Tibial nerve (tissue), 4 donors: Measurements from ENCODE around the gene DDX19B. TPM values are rescaled to one million over a fixed set of nuclear protein-coding genes. Genes with fewer than 3 reads are reported as not detected.
"Not testable (repeated sequence)": the region's sequence is repeated elsewhere in the genome, so short reads cannot be mapped to it uniquely, and the experiment has no call there.

ENCODE experiments used
- DNase-seq, 2 donors: peaks; one replicate each; pipeline ENCODE4 v3.0.0-alpha.2; 2019; ENCODE audit warnings: low spot score in 2 of 2
- H3K27ac ChIP-seq, 4 donors: fragments of 200-600 bp; sonication (generic) in 3 of 4; one replicate each; pipeline ENCODE4 v1.5.1; 2017 to 2019; ENCODE audit warnings: mild to moderate bottlenecking in 1 of 4
- H3K27me3 ChIP-seq, 2 donors: fragments of 200-600 bp; sonication (generic) in 1 of 2; one replicate each; pipeline versions ENCODE4 v1.5.1 to v1.6.0; 2017 to 2019
- H3K36me3 ChIP-seq, 3 donors: fragments of 200-600 bp; sonication (generic); one replicate each; pipeline ENCODE4 v1.5.1; 2018 to 2019
- H3K4me1 ChIP-seq, 4 donors: fragments of 200-600 bp; sonication (generic) in 3 of 4; one replicate each; pipeline ENCODE4 v1.5.1; 2017 to 2019
- H3K4me3 ChIP-seq, 4 donors: fragments of 200-600 bp; sonication (generic) in 3 of 4; one replicate each; pipeline ENCODE4 v1.5.1; 2017 to 2019; ENCODE audit warnings: mild to moderate bottlenecking in 1 of 4, moderate library complexity in 1 of 4
- H3K9me3 ChIP-seq, 4 donors: fragments of 200-600 bp; sonication (generic) in 3 of 4; one replicate each; pipeline ENCODE4 v1.5.1; 2017 to 2019
- EP300 ChIP-seq, 2 donors: sonication (generic); formaldehyde crosslinking; IDR thresholded peaks; one replicate each; pipeline ENCODE4 v1.6.1; 2017; ENCODE audit warnings: antibody characterized with exemption in 2 of 2, mild to moderate bottlenecking in 1 of 2
- POLR2A ChIP-seq, 2 donors: fragments of 450-650 bp; IDR thresholded peaks; one replicate each; pipeline ENCODE4 v1.6.1; 2017; ENCODE audit warnings: antibody characterized with exemption in 2 of 2, mild to moderate bottlenecking in 2 of 2, moderate library complexity in 2 of 2
- WGBS, 2 donors: methylation state at CpG; one replicate each; pipeline ENCODE4 v1.1.5; 2018; 5-methylcytosine and 5-hydroxymethylcytosine counted together
- total RNA-seq, 4 donors: library from RNA; depleted of rRNA; stranded (reverse); fragments of >200 nt; gene quantifications; one replicate each; pipeline ENCODE4 v1.1.0, GENCODE V29; 2016
- TF ChIP-seq, protein P1 (sequence below), 5 experiments: fragments of 200-600 bp in 3 of 5; fragments of 450-650 bp in 2 of 5; sonication (generic) in 3 of 5; IDR thresholded peaks; one replicate each; pipeline ENCODE4 v1.5.1; 2016 to 2019; ENCODE audit warnings: antibody characterized with exemption in 5 of 5, mild to moderate bottlenecking in 3 of 5, moderate library complexity in 2 of 5

DDX19B gene
- total RNA-seq, 4 donors from 2014 or later: 27.8 to 57.6 (median 30.4) TPM

GRCh38 chr16:70301121-70301520 is 2.1 kb downstream of the DDX19B start:
- Histone ChIP-seq H3K4me3 (no peak overlapping the region), H3K27me3 (no peaks in the 10 kb centered on the region), H3K9me3 (peaks cover 0 to 26% (median 0%) of the 10 kb centered on the region in 4 donors), H3K36me3 (peaks cover 0 to 40% (median 0%) of the 10 kb centered on the region in 3 donors), H3K4me1 (peaks cover 0 to 18% (median 3%) of the 10 kb centered on the region in 4 donors), H3K27ac (no peak overlapping the region)
- 97 to 100% methylated on average over 1 of the region's 1 CpG for WGBS, 2 donors
- TF ChIP-seq POLR2A (IDR thresholded peaks at IDR 0.05): no peak
- TF ChIP-seq EP300 (IDR thresholded peaks at IDR 0.05): no peak
- TF ChIP-seq, protein P1, sequence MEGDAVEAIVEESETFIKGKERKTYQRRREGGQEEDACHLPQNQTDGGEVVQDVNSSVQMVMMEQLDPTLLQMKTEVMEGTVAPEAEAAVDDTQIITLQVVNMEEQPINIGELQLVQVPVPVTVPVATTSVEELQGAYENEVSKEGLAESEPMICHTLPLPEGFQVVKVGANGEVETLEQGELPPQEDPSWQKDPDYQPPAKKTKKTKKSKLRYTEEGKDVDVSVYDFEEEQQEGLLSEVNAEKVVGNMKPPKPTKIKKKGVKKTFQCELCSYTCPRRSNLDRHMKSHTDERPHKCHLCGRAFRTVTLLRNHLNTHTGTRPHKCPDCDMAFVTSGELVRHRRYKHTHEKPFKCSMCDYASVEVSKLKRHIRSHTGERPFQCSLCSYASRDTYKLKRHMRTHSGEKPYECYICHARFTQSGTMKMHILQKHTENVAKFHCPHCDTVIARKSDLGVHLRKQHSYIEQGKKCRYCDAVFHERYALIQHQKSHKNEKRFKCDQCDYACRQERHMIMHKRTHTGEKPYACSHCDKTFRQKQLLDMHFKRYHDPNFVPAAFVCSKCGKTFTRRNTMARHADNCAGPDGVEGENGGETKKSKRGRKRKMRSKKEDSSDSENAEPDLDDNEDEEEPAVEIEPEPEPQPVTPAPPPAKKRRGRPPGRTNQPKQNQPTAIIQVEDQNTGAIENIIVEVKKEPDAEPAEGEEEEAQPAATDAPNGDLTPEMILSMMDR (IDR thresholded peaks at IDR 0.05): no peak
- DNase-seq: no peak

GRCh38 chr16:70302745-70303144 is 3.8 kb downstream of the DDX19B start:
- peaks cover 0 to 26% (median 0%) of the 10 kb centered on the region in 4 donors for H3K9me3 ChIP-seq
- no peak for DNase-seq
- H3K4me3 ChIP-seq: no peak overlapping the region
- no peaks in the 10 kb centered on the region for H3K27me3 ChIP-seq
- H3K4me1 ChIP-seq: peaks cover 0 to 18% (median 3%) of the 10 kb centered on the region in 4 donors
- H3K36me3 ChIP-seq: peaks cover 0 to 40% (median 0%) of the 10 kb centered on the region in 3 donors
- 68 to 72% methylated on average over 1 of the region's 1 CpG for WGBS, 2 donors
- TF ChIP-seq EP300 (IDR thresholded peaks at IDR 0.05): no peak
- TF ChIP-seq POLR2A (IDR thresholded peaks at IDR 0.05): no peak
- TF ChIP-seq, protein P1 (IDR thresholded peaks at IDR 0.05): no peak
- no peak overlapping the region for H3K27ac ChIP-seq

- Histone ChIP-seq H3K27me3 (no peaks in the 10 kb centered on the region), H3K4me1 (peaks cover 0 to 6% (median 0%) of the 10 kb centered on the region in 4 donors), H3K9me3 (peaks cover 0 to 26% (median 0%) of the 10 kb centered on the region in 4 donors), H3K36me3 (peaks cover 0 to 40% (median 0%) of the 10 kb centered on the region in 3 donors), H3K27ac (no peak overlapping the region), H3K4me3 (no peak overlapping the region)
- 66 to 76% methylated on average over 3 of the region's 3 CpGs for WGBS, 2 donors
- TF ChIP-seq POLR2A (IDR thresholded peaks at IDR 0.05): no peak
- DNase-seq: no peak
These were observed 6.0 kb downstream of the DDX19B start for GRCh38 chr16:70304892-70305448.

- WGBS, 2 donors: 90 to 93% methylated on average over 2 of the region's 2 CpGs
- Histone ChIP-seq H3K27me3 (no peaks in the 10 kb centered on the region), H3K4me3 (no peak overlapping the region), H3K27ac (no peak overlapping the region), H3K4me1 (peaks cover 0 to 4% (median 0%) of the 10 kb centered on the region in 4 donors), H3K9me3 (peaks cover 0 to 11% (median 0%) of the 10 kb centered on the region in 4 donors), H3K36me3 (peaks cover 0 to 23% (median 0%) of the 10 kb centered on the region in 3 donors)
- DNase-seq: no peak
- TF ChIP-seq, protein P1 (IDR thresholded peaks at IDR 0.05): no peak
- TF ChIP-seq POLR2A (IDR thresholded peaks at IDR 0.05) (no peak), EP300 (IDR thresholded peaks at IDR 0.05) (no peak)
These were observed 7.9 kb downstream of the DDX19B start for GRCh38 chr16:70306880-70307279.

DNA sequence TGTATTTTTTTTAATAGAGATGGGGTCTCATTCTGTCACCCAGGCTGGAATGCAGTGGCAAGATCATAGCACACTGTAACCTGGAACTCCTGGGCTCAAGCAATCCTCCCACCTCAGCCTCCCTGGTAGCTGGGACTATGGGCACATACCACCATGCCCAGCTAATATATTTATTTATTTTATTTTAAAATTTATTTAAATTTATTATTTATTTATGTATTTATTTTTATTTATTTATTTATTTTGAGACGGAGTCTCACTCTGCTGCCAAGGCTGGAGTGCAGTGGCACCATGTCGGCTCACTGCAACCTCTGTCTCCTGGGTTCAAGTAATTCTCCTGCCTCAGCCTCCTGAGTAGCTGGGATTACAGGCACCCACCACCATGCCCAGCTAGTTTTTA is 8.7 kb downstream of the DDX19B start:
- H3K36me3 ChIP-seq: peaks cover 0 to 15% (median 0%) of the 10 kb centered on the region in 3 donors
- DNase-seq, H3K4me3 ChIP-seq, H3K27me3 ChIP-seq, H3K4me1 ChIP-seq, H3K9me3 ChIP-seq, H3K27ac ChIP-seq: not testable (repeated sequence)
- WGBS, 2 donors: 93 to 97% methylated on average over 2 of the region's 2 CpGs

- 96 to 97% methylated on average over 5 of the region's 5 CpGs for whole genome bisulfite sequencing, 2 donors
- Histone ChIP-seq H3K4me3 (no peak overlapping the region), H3K36me3 (peaks cover 6 to 98% (median 10%) of the 10 kb centered on the region in 3 donors), H3K9me3 (no peaks in the 10 kb centered on the region), H3K4me1 (no peaks in the 10 kb centered on the region), H3K27ac (no peak overlapping the region), H3K27me3 (no peaks in the 10 kb centered on the region)
- DNase-seq: no peak
- TF ChIP-seq, protein P1 (IDR thresholded peaks at IDR 0.05): no peak
- TF ChIP-seq POLR2A (IDR thresholded peaks at IDR 0.05) (no peak), EP300 (IDR thresholded peaks at IDR 0.05) (no peak)
These were observed 21.1 kb downstream of the DDX19B start for GRCh38 chr16:70320121-70320520.
